ENCODE measurements around the gene PPP2R2B. TPM values are rescaled to one million over a fixed set of nuclear protein-coding genes. Genes with fewer than 3 reads are reported as not detected.

Gene PPP2R2B
- total RNA-seq (2021) = 12.7 to 20.3 TPM (median 13.2 TPM) in 3 replicates
- percentile 52 among the genes with signal in this experiment for Bru-seq, nascent RNA
- long read RNA-seq, experiment 1, full-length matches to known transcripts = 65 of 92 reads
- long read RNA-seq, experiment 1, partial matches to known transcripts = 3 of 92 reads
- long read RNA-seq, experiment 1, other reads (novel, unspliced or antisense) = 24 of 92 reads
- long read RNA-seq, experiment 2, full-length matches to known transcripts = 14 of 18 reads
- long read RNA-seq, experiment 2, partial matches to known transcripts = 2 of 18 reads
- long read RNA-seq, experiment 2, other reads (novel, unspliced or antisense) = 2 of 18 reads
- long read RNA-seq, experiment 3, full-length matches to known transcripts = 55 of 99 reads
- long read RNA-seq, experiment 3, partial matches to known transcripts = 29 of 99 reads
- long read RNA-seq, experiment 3, other reads (novel, unspliced or antisense) = 15 of 99 reads

GRCh38 chr5:146878476-146879172, at the start of gene PPP2R2B:
Gene PPP2R2B, minus strand, starts transcription at chr5:146878757.
- no peaks in the 10 kb centered on the region for H3K9me3 Mint-ChIP-seq
- CTCF ChIA-PET = interaction anchor here (0.9 to 2.3 kb wide), 5 partner anchors 28 to 336 kb away, joined by 4 to 9 read pairs (median 7); no protein-coding TSS in a partner anchor
- peaks cover 44% of the 10 kb centered on the region for H3K4me1 Mint-ChIP-seq
- TF ChIP-seq ZNF423 (CRISPR knock-in tag; IDR thresholded peaks at IDR 0.05) (no peak), MAX (CRISPR knock-in tag; IDR thresholded peaks at IDR 0.05) (no peak), ZBTB43 (CRISPR knock-in tag; IDR thresholded peaks at IDR 0.05) (0 out of 2 replicates have a peak, but pooled peaks have one; percentile 34), CBFB (CRISPR knock-in tag; IDR thresholded peaks at IDR 0.05; ENCODE audit: low read depth) (0 out of 2 replicates have a peak, but pooled peaks have one; percentile 19), NR3C1 (CRISPR knock-in tag; conservative IDR thresholded peaks at IDR 0.05; ENCODE audit: low read depth) (no peak), SMAD4 (CRISPR knock-in tag; IDR thresholded peaks at IDR 0.05) (no peak), ZBTB21 (CRISPR knock-in tag; IDR thresholded peaks at IDR 0.05; ENCODE audit: borderline replicate concordance) (peak; percentile 60; the same call in 1 of the 2 replicates), FOXP1 (CRISPR knock-in tag; IDR thresholded peaks at IDR 0.05; ENCODE audit: borderline replicate concordance) (peak; percentile 80; the same call in 1 of the 2 replicates), KAT7 (CRISPR knock-in tag; IDR thresholded peaks at IDR 0.05; ENCODE audit: borderline replicate concordance) (peak; percentile 74; the same call in 1 of the 2 replicates), ZNF263 (CRISPR knock-in tag; IDR thresholded peaks at IDR 0.05; ENCODE audit: low read depth) (no peak), ZNF138 (CRISPR knock-in tag; conservative IDR thresholded peaks at IDR 0.05) (no peak), HMGXB4 (CRISPR knock-in tag; IDR thresholded peaks at IDR 0.05) (peak; percentile 51; the same call in 1 of the 2 replicates), CTCF (IDR thresholded peaks at IDR 0.05) (no peak), MYBL2 (CRISPR knock-in tag; IDR thresholded peaks at IDR 0.05) (peak; percentile 64; the same call in 1 of the 2 replicates)
- H3K27ac Mint-ChIP-seq = no peak within 1 kb of the TSS
- H3K4me3 Mint-ChIP-seq = peak within 1 kb of the TSS; percentile 86
- H3K36me3 Mint-ChIP-seq = no peaks in the 10 kb centered on the region
- ATAC-seq (peak; percentile 57), DNase-seq (ENCODE audit: low spot score) (peak; percentile 70)
- peaks cover 45% of the 10 kb centered on the region for H3K27me3 Mint-ChIP-seq (ENCODE audit: low read depth)
- POLR2A ChIA-PET = no interaction called here

GRCh38 chr5:146924132-146924531, 45.6 kb upstream of the PPP2R2B start:
- POLR2A ChIA-PET = no interaction called here
- Mint-ChIP-seq H3K27ac (no peak overlapping the region), H3K36me3 (no peaks in the 10 kb centered on the region), H3K9me3 (peaks cover 9% of the 10 kb centered on the region; the same call in 1 of the 2 replicates), H3K4me1 (peaks cover 13% of the 10 kb centered on the region), H3K27me3 (ENCODE audit: low read depth) (no peaks in the 10 kb centered on the region; the same call in 1 of the 2 replicates), H3K4me3 (no peak overlapping the region)
- DNase-seq (ENCODE audit: low spot score) (no peak), ATAC-seq (no peak)
- CTCF ChIA-PET = no interaction called here
- no peak for TF ChIP-seq NR3C1 (CRISPR knock-in tag; conservative IDR thresholded peaks at IDR 0.05; ENCODE audit: low read depth)
- TF ChIP-seq E2F4 (CRISPR knock-in tag; IDR thresholded peaks at IDR 0.05; ENCODE audit: borderline replicate concordance, low read depth) = no peak
- no peak for TF ChIP-seq ERG (CRISPR knock-in tag; IDR thresholded peaks at IDR 0.05)
- TF ChIP-seq FOXK1 (CRISPR knock-in tag; IDR thresholded peaks at IDR 0.05) = no peak
- TF ChIP-seq SMAD4 (CRISPR knock-in tag; IDR thresholded peaks at IDR 0.05) = no peak
- TF ChIP-seq RORB (CRISPR knock-in tag; IDR thresholded peaks at IDR 0.05) = no peak
- TF ChIP-seq CBFB (CRISPR knock-in tag; IDR thresholded peaks at IDR 0.05; ENCODE audit: low read depth) = no peak
- TF ChIP-seq ZMAT4 (CRISPR knock-in tag; IDR thresholded peaks at IDR 0.05) = no peak
